ENCODE measurements around the gene MRTFA.
"Not testable (repeated sequence)": the region's sequence is repeated elsewhere in the genome, so short reads cannot be mapped to it uniquely, and the experiment has no call there.

MRTFA gene

GRCh38 chr22:40599731-40600130 is 36.8 kb downstream of the MRTFA start:
- H3K18ac ChIP-seq (ENCODE audit: low read length): no peak overlapping the region
- peaks cover 0 to 2% of the 10 kb centered on the region in 2 donors for H3K4me1 ChIP-seq (ENCODE audit: control insufficient read depth in 2 of 2, insufficient read depth in 1 of 2, low read depth in 1 of 2, low read length in 2 of 2)
- no peak overlapping the region for H2BK12ac ChIP-seq (ENCODE audit: low read length)
- H3K27me3 ChIP-seq (ENCODE audit: control insufficient read depth in 3 of 3, insufficient read depth in 3 of 3, low read depth in 1 of 3, low read length in 3 of 3): no peaks in the 10 kb centered on the region
- H3K36me3 ChIP-seq (replicated peaks in 1 of 2; ENCODE audit: control insufficient read depth in 2 of 2, insufficient read depth in 2 of 2, low read length in 2 of 2): no peaks in the 10 kb centered on the region
- H4K8ac ChIP-seq (ENCODE audit: low read depth, low read length): no peak overlapping the region
- no CpG with 5 or more reads among the region's 6 CpGs for WGBS, 2 donors (ENCODE audit: extremely low coverage in 2 of 2, insufficient read length in 2 of 2, insufficient replicate concordance in 1 of 2)
- no peak overlapping the region for H2AFZ ChIP-seq (ENCODE audit: low read length)
- H3K4me2 ChIP-seq (ENCODE audit: insufficient read depth, low read length, poor library complexity, severe bottlenecking): no peak overlapping the region
- no peak overlapping the region for H3K23ac ChIP-seq (ENCODE audit: low read depth, low read length, poor library complexity)
- H3K27ac ChIP-seq (replicated peaks; ENCODE audit: low read length): no peak overlapping the region
- H3K4ac ChIP-seq (ENCODE audit: low read length): no peak overlapping the region
- no peak overlapping the region for H3K4me3 ChIP-seq (ENCODE audit: low read length in 2 of 2)
- no peak overlapping the region for H2BK5ac ChIP-seq (ENCODE audit: low read length)
- H4K91ac ChIP-seq (ENCODE audit: low read depth, low read length, poor library complexity): no peak overlapping the region
- no peak overlapping the region for H2AK5ac ChIP-seq (ENCODE audit: low read depth, low read length)
- H3K9me3 ChIP-seq (replicated peaks in 1 of 2; ENCODE audit: control insufficient read depth in 2 of 2, insufficient read depth in 1 of 2, low read depth in 1 of 2, low read length in 2 of 2): no peaks in the 10 kb centered on the region
- DNase-seq (ENCODE audit: low spot score): no peak
- no peaks in the 10 kb centered on the region for H3K79me1 ChIP-seq (ENCODE audit: low read depth, low read length)
- H2BK120ac ChIP-seq (ENCODE audit: low read depth, low read length): no peak overlapping the region
- H2BK15ac ChIP-seq (ENCODE audit: low read length): no peak overlapping the region
- no peak overlapping the region for H3K9ac ChIP-seq (ENCODE audit: low read depth, low read length, poor library complexity)
- H3K14ac ChIP-seq (ENCODE audit: low read length): no peak overlapping the region

- H3K14ac ChIP-seq (ENCODE audit: low read length); H3K9me3 ChIP-seq (replicated peaks in 1 of 2; ENCODE audit: control insufficient read depth in 2 of 2, insufficient read depth in 1 of 2, low read depth in 1 of 2, low read length in 2 of 2); H3K27me3 ChIP-seq (ENCODE audit: control insufficient read depth in 3 of 3, insufficient read depth in 3 of 3, low read depth in 1 of 3, low read length in 3 of 3); H2BK12ac ChIP-seq (ENCODE audit: low read length); H2BK120ac ChIP-seq (ENCODE audit: low read depth, low read length); H3K18ac ChIP-seq (ENCODE audit: low read length); H2BK15ac ChIP-seq (ENCODE audit: low read length); H3K4ac ChIP-seq (ENCODE audit: low read length); H3K4me1 ChIP-seq (ENCODE audit: control insufficient read depth in 2 of 2, insufficient read depth in 1 of 2, low read depth in 1 of 2, low read length in 2 of 2); H2AK5ac ChIP-seq (ENCODE audit: low read depth, low read length); H3K23ac ChIP-seq (ENCODE audit: low read depth, low read length, poor library complexity); H2BK5ac ChIP-seq (ENCODE audit: low read length); H3K36me3 ChIP-seq (replicated peaks in 1 of 2; ENCODE audit: control insufficient read depth in 2 of 2, insufficient read depth in 2 of 2, low read length in 2 of 2); H4K91ac ChIP-seq (ENCODE audit: low read depth, low read length, poor library complexity); H3K4me3 ChIP-seq (ENCODE audit: low read length in 2 of 2); H4K8ac ChIP-seq (ENCODE audit: low read depth, low read length); DNase-seq (ENCODE audit: low spot score); H3K9ac ChIP-seq (ENCODE audit: low read depth, low read length, poor library complexity); H3K79me1 ChIP-seq (ENCODE audit: low read depth, low read length); H3K4me2 ChIP-seq (ENCODE audit: insufficient read depth, low read length, poor library complexity, severe bottlenecking); H3K27ac ChIP-seq (replicated peaks; ENCODE audit: low read length); H2AFZ ChIP-seq (ENCODE audit: low read length): not testable (repeated sequence)
- no CpG with 5 or more reads among the region's 10 CpGs for WGBS, 2 donors (ENCODE audit: extremely low coverage in 2 of 2, insufficient read length in 2 of 2, insufficient replicate concordance in 1 of 2)
Measured at GRCh38 chr22:40598712-40599111, 37.8 kb downstream of the MRTFA start.

GRCh38 chr22:40597526-40598430 is 38.7 kb downstream of the MRTFA start:
- Histone ChIP-seq H3K79me1 (ENCODE audit: low read depth, low read length) (no peaks in the 10 kb centered on the region), H2BK5ac (ENCODE audit: low read length) (no peak overlapping the region), H2BK120ac (ENCODE audit: low read depth, low read length) (no peak overlapping the region), H4K8ac (ENCODE audit: low read depth, low read length) (no peak overlapping the region), H3K27me3 (ENCODE audit: control insufficient read depth in 3 of 3, insufficient read depth in 3 of 3, low read depth in 1 of 3, low read length in 3 of 3) (no peaks in the 10 kb centered on the region), H2BK12ac (ENCODE audit: low read length) (no peak overlapping the region), H3K27ac (replicated peaks; ENCODE audit: low read length) (no peak overlapping the region), H2AK5ac (ENCODE audit: low read depth, low read length) (no peak overlapping the region), H3K14ac (ENCODE audit: low read length) (no peak overlapping the region), H2BK15ac (ENCODE audit: low read length) (no peak overlapping the region), H4K91ac (ENCODE audit: low read depth, low read length, poor library complexity) (no peak overlapping the region), H3K23ac (ENCODE audit: low read depth, low read length, poor library complexity) (no peak overlapping the region), H3K4me1 (ENCODE audit: control insufficient read depth in 2 of 2, insufficient read depth in 1 of 2, low read depth in 1 of 2, low read length in 2 of 2) (peaks cover 0 to 5% of the 10 kb centered on the region in 2 donors), H3K4me2 (ENCODE audit: insufficient read depth, low read length, poor library complexity, severe bottlenecking) (no peak overlapping the region), H3K36me3 (replicated peaks in 1 of 2; ENCODE audit: control insufficient read depth in 2 of 2, insufficient read depth in 2 of 2, low read length in 2 of 2) (no peaks in the 10 kb centered on the region), H2AFZ (ENCODE audit: low read length) (no peak overlapping the region), H3K9ac (ENCODE audit: low read depth, low read length, poor library complexity) (no peak overlapping the region), H3K4me3 (ENCODE audit: low read length in 2 of 2) (no peak overlapping the region), H3K18ac (ENCODE audit: low read length) (no peak overlapping the region), H3K4ac (ENCODE audit: low read length) (no peak overlapping the region), H3K9me3 (replicated peaks in 1 of 2; ENCODE audit: control insufficient read depth in 2 of 2, insufficient read depth in 1 of 2, low read depth in 1 of 2, low read length in 2 of 2) (no peaks in the 10 kb centered on the region)
- DNase-seq (ENCODE audit: low spot score): no peak
- WGBS, 2 donors (ENCODE audit: extremely low coverage in 2 of 2, insufficient read length in 2 of 2, insufficient replicate concordance in 1 of 2): no CpG with 5 or more reads among the region's 7 CpGs

DNA sequence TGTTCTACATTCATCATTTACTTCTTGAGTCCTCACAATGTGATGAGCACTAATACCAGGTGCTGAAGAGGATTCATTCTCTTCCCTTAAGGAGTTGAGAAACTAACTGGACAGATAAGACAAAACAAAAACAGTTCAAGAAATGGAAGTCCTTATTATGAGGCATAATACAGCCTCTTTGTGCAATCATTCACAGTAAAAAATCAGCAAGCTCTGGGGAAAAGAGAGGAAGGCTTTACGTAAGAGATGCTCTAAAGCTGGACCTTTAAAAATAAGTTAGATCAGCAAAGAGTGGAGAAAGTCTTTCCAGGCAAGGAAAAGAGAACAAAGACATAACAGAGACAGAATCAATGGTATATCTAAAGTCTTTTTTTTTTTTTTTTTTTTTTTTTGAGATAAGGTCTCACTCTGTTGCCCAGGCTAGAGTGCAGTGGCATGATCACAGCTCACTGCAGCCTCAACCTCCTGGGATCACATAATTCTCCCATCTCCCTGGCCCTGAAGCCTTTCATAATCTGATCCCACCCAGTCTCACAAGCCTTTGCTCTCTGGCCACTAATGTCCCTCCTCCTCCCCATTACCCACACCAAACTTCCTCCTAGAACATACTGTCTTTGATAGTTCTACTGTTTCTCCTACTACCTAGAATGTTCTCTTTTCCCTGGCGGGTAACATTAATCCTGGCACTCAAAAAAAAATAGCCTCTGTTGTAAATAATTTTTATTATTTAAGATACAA is 40.9 kb downstream of the MRTFA start:
- WGBS, 2 donors (ENCODE audit: extremely low coverage in 2 of 2, insufficient read length in 2 of 2, insufficient replicate concordance in 1 of 2): no CpG with 5 or more reads among the region's 2 CpGs

More for the DNA sequence above, 40.9 kb downstream of the MRTFA start:
- DNase-seq (ENCODE audit: low spot score): no peak
- Histone ChIP-seq H3K36me3 (replicated peaks in 1 of 2; ENCODE audit: control insufficient read depth in 2 of 2, insufficient read depth in 2 of 2, low read length in 2 of 2) (no peaks in the 10 kb centered on the region), H3K79me1 (ENCODE audit: low read depth, low read length) (no peaks in the 10 kb centered on the region), H2BK15ac (ENCODE audit: low read length) (no peak overlapping the region), H3K23ac (ENCODE audit: low read depth, low read length, poor library complexity) (no peak overlapping the region), H4K8ac (ENCODE audit: low read depth, low read length) (no peak overlapping the region), H2BK12ac (ENCODE audit: low read length) (no peak overlapping the region), H3K18ac (ENCODE audit: low read length) (no peak overlapping the region), H2AK5ac (ENCODE audit: low read depth, low read length) (no peak overlapping the region), H3K4me2 (ENCODE audit: insufficient read depth, low read length, poor library complexity, severe bottlenecking) (no peak overlapping the region), H3K9me3 (replicated peaks in 1 of 2; ENCODE audit: control insufficient read depth in 2 of 2, insufficient read depth in 1 of 2, low read depth in 1 of 2, low read length in 2 of 2) (no peaks in the 10 kb centered on the region), H3K9ac (ENCODE audit: low read depth, low read length, poor library complexity) (no peak overlapping the region), H2BK5ac (ENCODE audit: low read length) (no peak overlapping the region), H3K27ac (replicated peaks; ENCODE audit: low read length) (no peak overlapping the region), H3K27me3 (ENCODE audit: control insufficient read depth in 3 of 3, insufficient read depth in 3 of 3, low read depth in 1 of 3, low read length in 3 of 3) (no peaks in the 10 kb centered on the region), H3K4me1 (ENCODE audit: control insufficient read depth in 2 of 2, insufficient read depth in 1 of 2, low read depth in 1 of 2, low read length in 2 of 2) (peaks cover 0 to 3% of the 10 kb centered on the region in 2 donors), H2BK120ac (ENCODE audit: low read depth, low read length) (no peak overlapping the region), H3K4me3 (ENCODE audit: low read length in 2 of 2) (no peak overlapping the region), H4K91ac (ENCODE audit: low read depth, low read length, poor library complexity) (no peak overlapping the region), H3K4ac (ENCODE audit: low read length) (no peak overlapping the region), H2AFZ (ENCODE audit: low read length) (no peak overlapping the region), H3K14ac (ENCODE audit: low read length) (no peak overlapping the region)
